Heart right ventricle (tissue), 16 donors: ENCODE data around the gene PLXDC2. TPM values are rescaled to one million over a fixed set of nuclear protein-coding genes. Genes with fewer than 3 reads are reported as not detected.

Experiments used
- ATAC-seq, 8 donors: fragments of 200-7000 bp; cut with Tn5 transposase; one replicate each; pipeline ENCODE4 v1.9.1; 2020; ENCODE audit warnings: mild to moderate bottlenecking in 8 of 8, moderate library complexity in 8 of 8, moderate number of reproducible peaks in 1 of 8
- DNase-seq, 2 donors: peaks; one replicate each; pipeline ENCODE4 v3.0.0-alpha.2; 2020
- H3K27ac ChIP-seq, 10 donors: fragments of 200-600 bp; sonication (generic) in 2 of 10; one replicate each; pipeline versions ENCODE4 v1.5.0 to v1.8.0; 2020 to 2022; ENCODE audit warnings: mild to moderate bottlenecking in 3 of 10
- H3K27me3 ChIP-seq, 7 donors: fragments of 200-600 bp; one replicate each; pipeline ENCODE4 v1.8.0; 2021 to 2022; ENCODE audit warnings: mild to moderate bottlenecking in 2 of 7
- H3K36me3 ChIP-seq, 9 donors: fragments of 200-600 bp; sonication (generic) in 1 of 9; one replicate each; pipeline versions ENCODE4 v1.5.0 to v1.8.0; 2020 to 2022; ENCODE audit warnings: mild to moderate bottlenecking in 2 of 9
- H3K4me1 ChIP-seq, 9 donors: fragments of 200-600 bp; sonication (generic) in 1 of 9; one replicate each; pipeline versions ENCODE4 v1.5.0 to v1.8.0; 2020 to 2022; ENCODE audit warnings: mild to moderate bottlenecking in 4 of 9
- H3K4me3 ChIP-seq, 10 donors: fragments of 200-600 bp; sonication (generic) in 2 of 10; one replicate each; pipeline versions ENCODE4 v1.5.0 to v1.8.0; 2020 to 2022; ENCODE audit warnings: mild to moderate bottlenecking in 7 of 10, moderate library complexity in 2 of 10
- H3K9me3 ChIP-seq, 11 donors: fragments of 200-600 bp in 10 of 11; sonication (generic) in 2 of 11; one replicate each; pipeline versions ENCODE4 v1.5.0 to v1.8.0; 2013 to 2022; ENCODE audit warnings: mild to moderate bottlenecking in 2 of 11, control low read depth in 1 of 11, moderate library complexity in 1 of 11
- CTCF ChIP-seq, 9 donors: fragments of 200-600 bp; sonication (generic) in 2 of 9; IDR thresholded peaks; one replicate each; pipeline versions ENCODE4 v1.5.0 to v1.8.0; 2021 to 2022; ENCODE audit warnings: antibody characterized with exemption in 9 of 9, mild to moderate bottlenecking in 5 of 9, moderate library complexity in 1 of 9
- WGBS, 2 donors: extraction: QIAGEN DNeasy Blood & Tissue Kit; methylation state at CpG; one replicate each; pipeline ENCODE4 v1.1.7; 2013; ENCODE audit warnings: inconsistent platforms in 1 of 2; 5-methylcytosine and 5-hydroxymethylcytosine counted together
- intact Hi-C, 10 donors: fragments of 100-400 bp; cut with DNase I; formaldehyde crosslinking; loops; one replicate each; pipeline versions ENCODE4 v1.11.1 to v1.14.2; 2022
- polyA plus RNA-seq, 2 donors: library from polyadenylated mRNA; stranded (reverse); fragments of 200-250 nt; gene quantifications; one replicate each; pipeline ENCODE4 v1.2.3, GENCODE V29; 2013
- total RNA-seq, 10 donors: library from RNA; stranded (reverse); fragmentation: NEBNext Ultra II Directional in 3 of 10; extraction: Animal tissue kit (Norgen Biotek cat#: 25700) in 3 of 10; gene quantifications; one replicate each; pipeline versions ENCODE4 v1.2.1 to v1.2.4, GENCODE V29; 2021 to 2023
- donor health status: Arrhythmogenic right ventricular cardiomyopathy.
- donor health status: ischemic (EF 13 %, LVEDD 7.1; RV severe dilation, severe dysfunction).
- donor health status: healthy with polysubstance abuse.
- donor health status: DM: no; HTN: yes; CAD: no.
- donor health status: DM: no; HTN: no; CAD: no.
- donor health status: ischemic (EF 25% LVEDD 6.9; RV normal size, moderate dysfunction).
- donor health status: ischemic (EF 25% LVEDD 5.7; RV mildly dilated, moderate dysfunction).
- donor health status: healthy.
- donor health status: DM: yes; HTN: yes; CAD: no.
- donor health status: Ischemic cardiomyopathy.
- donor health status: ischemic (EF 35%, LVEDD 5.7; RV mildly dilated, moderate dysfunction).
- donor health status: nonischemic (EF 11% LVEDD 7.7; RV severe dilation, severe dysfunction).
- donor health status: DM: yes; HTN: yes; CAD: no.
- donor health status: PGD.
- donor health status: ischemic (EF 29% LVEDD 5.4; RV normal size, mild dysfunction).
- donor health status: nonischemic (EF 23%, LVEDD 6.1; RV moderate dilation, normal function).

The PLXDC2 gene
- total and polyA plus RNA-seq, 12 donors, result 4.6 to 26.8 (median 16.9) TPM

GRCh38 chr10:20313665-20314064 is 497.4 kb downstream of the PLXDC2 start:
- Histone ChIP-seq H3K27ac (no peak overlapping the region), H3K36me3 (no peaks in the 10 kb centered on the region), H3K4me1 (peaks cover 0 to 16% (median 4%) of the 10 kb centered on the region in 9 donors), H3K9me3 (peaks cover 0 to 18% (median 0%) of the 10 kb centered on the region in 11 donors), H3K27me3 (no peaks in the 10 kb centered on the region), H3K4me3 (no peak overlapping the region)
- intact Hi-C loops, result no loop called here
- TF ChIP-seq CTCF (IDR thresholded peaks at IDR 0.05), result no peak
- ATAC-seq (peak in 6 of 8 donors; percentile 17 to 82 (median 48)), DNase-seq (no peak)
- WGBS, 2 donors, result 36 to 48% methylated on average over 3 of the region's 3 CpGs

GRCh38 chr10:20314431-20314830 is 498.2 kb downstream of the PLXDC2 start:
- Histone ChIP-seq H3K27ac (no peak overlapping the region), H3K36me3 (no peaks in the 10 kb centered on the region), H3K27me3 (no peaks in the 10 kb centered on the region), H3K4me3 (no peak overlapping the region), H3K4me1 (peaks cover 0 to 16% (median 4%) of the 10 kb centered on the region in 9 donors), H3K9me3 (peaks cover 0 to 18% (median 0%) of the 10 kb centered on the region in 11 donors)
- ATAC-seq (no peak), DNase-seq (no peak)
- 71 to 75% methylated on average over 3 of the region's 3 CpGs for WGBS, 2 donors
- no peak for TF ChIP-seq CTCF (IDR thresholded peaks at IDR 0.05)
- intact Hi-C loops, result no loop called here

- intact Hi-C loops, result no loop called here
- H3K27ac ChIP-seq, result no peak overlapping the region
- ATAC-seq (no peak), DNase-seq (no peak)
- H3K36me3 ChIP-seq, result no peaks in the 10 kb centered on the region
- H3K9me3 ChIP-seq, result peaks cover 0 to 13% (median 4%) of the 10 kb centered on the region in 11 donors
- WGBS, 2 donors, result 91 to 96% methylated on average over 3 of the region's 3 CpGs
- H3K4me1 ChIP-seq, result no peaks in the 10 kb centered on the region
- no peak for TF ChIP-seq CTCF (IDR thresholded peaks at IDR 0.05)
- H3K4me3 ChIP-seq, result no peak overlapping the region
- no peaks in the 10 kb centered on the region for H3K27me3 ChIP-seq
Observed at GRCh38 chr10:20327954-20328353, 511.7 kb downstream of the PLXDC2 start.

DNA sequence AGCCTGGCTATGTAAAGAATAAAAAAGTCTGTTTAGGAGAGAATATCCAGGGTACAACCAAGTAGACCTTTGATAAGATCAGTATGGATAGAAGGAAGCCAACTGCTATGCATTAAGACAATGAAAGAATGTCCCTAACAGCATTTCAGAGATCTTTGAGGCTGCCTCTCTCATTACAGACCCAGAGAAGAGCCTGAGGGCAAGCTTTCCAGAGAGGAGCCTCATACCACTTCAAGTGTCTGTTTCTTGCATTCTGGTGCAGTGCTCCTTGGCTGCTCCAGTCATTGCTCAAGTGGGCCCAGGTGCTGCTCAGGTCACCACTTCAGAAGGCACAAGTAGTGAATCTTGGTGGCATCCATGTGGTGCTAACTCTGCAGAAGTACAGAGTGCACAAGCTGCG is 514.0 kb downstream of the PLXDC2 start:
- Histone ChIP-seq H3K27me3 (no peaks in the 10 kb centered on the region), H3K4me3 (no peak overlapping the region), H3K36me3 (no peaks in the 10 kb centered on the region), H3K9me3 (peaks cover 0 to 21% (median 9%) of the 10 kb centered on the region in 11 donors), H3K27ac (no peak overlapping the region), H3K4me1 (no peaks in the 10 kb centered on the region)
- DNase-seq, result no peak
- intact Hi-C loops, result no loop called here
- no peak for ATAC-seq
- no peak for TF ChIP-seq CTCF (IDR thresholded peaks at IDR 0.05)
- 95 to 97% methylated on average over 1 of the region's 1 CpG for WGBS, 2 donors
